Heart right ventricle (tissue), 16 donors: Measurements from ENCODE around the gene TMCO2. TPM values are rescaled to one million over a fixed set of nuclear protein-coding genes. Genes with fewer than 3 reads are reported as not detected.

Experiments used
- ATAC-seq, 8 donors: fragments of 200-7000 bp; cut with Tn5 transposase; one replicate each; pipeline ENCODE4 v1.9.1; 2020; ENCODE audit warnings: mild to moderate bottlenecking in 8 of 8, moderate library complexity in 8 of 8, moderate number of reproducible peaks in 1 of 8
- DNase-seq, 2 donors: peaks; one replicate each; pipeline ENCODE4 v3.0.0-alpha.2; 2020
- H3K27ac ChIP-seq, 10 donors: fragments of 200-600 bp; sonication (generic) in 2 of 10; one replicate each; pipeline versions ENCODE4 v1.5.0 to v1.8.0; 2020 to 2022; ENCODE audit warnings: mild to moderate bottlenecking in 3 of 10
- H3K27me3 ChIP-seq, 7 donors: fragments of 200-600 bp; one replicate each; pipeline ENCODE4 v1.8.0; 2021 to 2022; ENCODE audit warnings: mild to moderate bottlenecking in 2 of 7
- H3K36me3 ChIP-seq, 9 donors: fragments of 200-600 bp; sonication (generic) in 1 of 9; one replicate each; pipeline versions ENCODE4 v1.5.0 to v1.8.0; 2020 to 2022; ENCODE audit warnings: mild to moderate bottlenecking in 2 of 9
- H3K4me1 ChIP-seq, 9 donors: fragments of 200-600 bp; sonication (generic) in 1 of 9; one replicate each; pipeline versions ENCODE4 v1.5.0 to v1.8.0; 2020 to 2022; ENCODE audit warnings: mild to moderate bottlenecking in 4 of 9
- H3K4me3 ChIP-seq, 10 donors: fragments of 200-600 bp; sonication (generic) in 2 of 10; one replicate each; pipeline versions ENCODE4 v1.5.0 to v1.8.0; 2020 to 2022; ENCODE audit warnings: mild to moderate bottlenecking in 7 of 10, moderate library complexity in 2 of 10
- H3K9me3 ChIP-seq, 11 donors: fragments of 200-600 bp in 10 of 11; sonication (generic) in 2 of 11; one replicate each; pipeline versions ENCODE4 v1.5.0 to v1.8.0; 2013 to 2022; ENCODE audit warnings: mild to moderate bottlenecking in 2 of 11, control low read depth in 1 of 11, moderate library complexity in 1 of 11
- CTCF ChIP-seq, 9 donors: fragments of 200-600 bp; sonication (generic) in 2 of 9; IDR thresholded peaks; one replicate each; pipeline versions ENCODE4 v1.5.0 to v1.8.0; 2021 to 2022; ENCODE audit warnings: antibody characterized with exemption in 9 of 9, mild to moderate bottlenecking in 5 of 9, moderate library complexity in 1 of 9
- WGBS, 2 donors: extraction: QIAGEN DNeasy Blood & Tissue Kit; methylation state at CpG; one replicate each; pipeline ENCODE4 v1.1.7; 2013; ENCODE audit warnings: inconsistent platforms in 1 of 2; 5-methylcytosine and 5-hydroxymethylcytosine counted together
- intact Hi-C, 10 donors: fragments of 100-400 bp; cut with DNase I; formaldehyde crosslinking; loops; one replicate each; pipeline versions ENCODE4 v1.11.1 to v1.14.2; 2022
- polyA plus RNA-seq, 2 donors: library from polyadenylated mRNA; stranded (reverse); fragments of 200-250 nt; gene quantifications; one replicate each; pipeline ENCODE4 v1.2.3, GENCODE V29; 2013
- total RNA-seq, 10 donors: library from RNA; stranded (reverse); fragmentation: NEBNext Ultra II Directional in 3 of 10; extraction: Animal tissue kit (Norgen Biotek cat#: 25700) in 3 of 10; gene quantifications; one replicate each; pipeline versions ENCODE4 v1.2.1 to v1.2.4, GENCODE V29; 2021 to 2023
- donor health status: Arrhythmogenic right ventricular cardiomyopathy.
- donor health status: ischemic (EF 13 %, LVEDD 7.1; RV severe dilation, severe dysfunction).
- donor health status: healthy with polysubstance abuse.
- donor health status: DM: no; HTN: yes; CAD: no.
- donor health status: DM: no; HTN: no; CAD: no.
- donor health status: ischemic (EF 25% LVEDD 6.9; RV normal size, moderate dysfunction).
- donor health status: ischemic (EF 25% LVEDD 5.7; RV mildly dilated, moderate dysfunction).
- donor health status: healthy.
- donor health status: DM: yes; HTN: yes; CAD: no.
- donor health status: Ischemic cardiomyopathy.
- donor health status: ischemic (EF 35%, LVEDD 5.7; RV mildly dilated, moderate dysfunction).
- donor health status: nonischemic (EF 11% LVEDD 7.7; RV severe dilation, severe dysfunction).
- donor health status: DM: yes; HTN: yes; CAD: no.
- donor health status: PGD.
- donor health status: ischemic (EF 29% LVEDD 5.4; RV normal size, mild dysfunction).
- donor health status: nonischemic (EF 23%, LVEDD 6.1; RV moderate dilation, normal function).

Gene TMCO2
- total and polyA plus RNA-seq, 12 donors, result not detected

DNA sequence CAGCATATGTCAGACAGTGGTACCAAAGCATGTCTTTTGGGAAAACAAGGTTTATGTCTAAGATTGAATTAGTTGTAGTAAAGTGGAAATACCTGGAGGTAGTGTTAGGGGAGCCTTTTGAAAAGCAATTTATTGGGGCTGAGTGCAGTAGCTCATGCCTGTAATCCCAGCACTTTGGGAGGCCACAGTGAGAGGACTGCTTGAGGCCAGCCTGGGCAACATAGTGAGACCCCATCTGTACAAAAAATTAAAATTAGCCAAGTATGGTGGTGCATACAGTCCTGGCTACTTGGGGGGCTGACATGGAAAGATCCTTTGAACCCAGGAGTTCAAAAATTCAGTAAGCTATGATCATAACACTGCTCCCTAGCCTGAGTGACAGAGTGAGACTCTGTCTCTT, 17.6 kb downstream of the TMCO2 start:
- ATAC-seq (no peak), DNase-seq (no peak)
- TF ChIP-seq CTCF (IDR thresholded peaks at IDR 0.05), result no peak
- peaks cover 0 to 63% (median 34%) of the 10 kb centered on the region in 9 donors for H3K4me1 ChIP-seq
- H3K4me3 ChIP-seq, result no peak overlapping the region
- H3K27me3 ChIP-seq, result no peaks in the 10 kb centered on the region
- intact Hi-C loops, result no loop called here
- H3K27ac ChIP-seq, result peak overlapping the region in 2 of 10 donors; percentile 16 to 30
- peaks cover 0 to 96% (median 53%) of the 10 kb centered on the region in 9 donors for H3K36me3 ChIP-seq
- H3K9me3 ChIP-seq, result no peaks in the 10 kb centered on the region

- ATAC-seq, result no peak
- DNase-seq, result no peak
- peak overlapping the region in 4 of 10 donors; percentile 37 to 81 (median 72) for H3K27ac ChIP-seq
- peaks cover 0 to 96% (median 55%) of the 10 kb centered on the region in 9 donors for H3K36me3 ChIP-seq
- no peaks in the 10 kb centered on the region for H3K9me3 ChIP-seq
- no peaks in the 10 kb centered on the region for H3K27me3 ChIP-seq
- H3K4me1 ChIP-seq, result peaks cover 0 to 57% (median 34%) of the 10 kb centered on the region in 9 donors
- no peak overlapping the region for H3K4me3 ChIP-seq
- intact Hi-C loops, result no loop called here
- TF ChIP-seq CTCF (IDR thresholded peaks at IDR 0.05), result no peak
Observed at GRCh38 chr1:40265919-40266318, 18.2 kb downstream of the TMCO2 start.

- intact Hi-C loops, result no loop called here
- no peak for DNase-seq
- no peak for TF ChIP-seq CTCF (IDR thresholded peaks at IDR 0.05)
- ATAC-seq, result peak in 1 of 8 donors; percentile 13
- peaks cover 0 to 96% (median 53%) of the 10 kb centered on the region in 9 donors for H3K36me3 ChIP-seq
- no peaks in the 10 kb centered on the region for H3K9me3 ChIP-seq
- 87 to 96% methylated on average over 6 of the region's 6 CpGs for WGBS, 2 donors
- H3K4me3 ChIP-seq, result no peak overlapping the region
- no peaks in the 10 kb centered on the region for H3K27me3 ChIP-seq
- peak overlapping the region; percentile 39 to 81 (median 68) for H3K27ac ChIP-seq
- H3K4me1 ChIP-seq, result peaks cover 0 to 51% (median 31%) of the 10 kb centered on the region in 9 donors
Observed at GRCh38 chr1:40266786-40267535, 19.2 kb downstream of the TMCO2 start.

GRCh38 chr1:40267767-40268187, 20.0 kb downstream of the TMCO2 start:
- no peak for TF ChIP-seq CTCF (IDR thresholded peaks at IDR 0.05)
- Histone ChIP-seq H3K27ac (peak overlapping the region; percentile 39 to 81 (median 68)), H3K36me3 (peaks cover 0 to 96% (median 58%) of the 10 kb centered on the region in 9 donors), H3K4me3 (no peak overlapping the region), H3K9me3 (no peaks in the 10 kb centered on the region), H3K27me3 (no peaks in the 10 kb centered on the region), H3K4me1 (peaks cover 0 to 43% (median 25%) of the 10 kb centered on the region in 9 donors)
- 30 to 48% methylated on average over 2 of the region's 2 CpGs for WGBS, 2 donors
- peak; percentile 77 to 96 (median 90) for ATAC-seq
- intact Hi-C loops, result no loop called here
- peak in 1 of 2 donors; percentile 25 for DNase-seq
